Activated CD4-positive, alpha-beta memory T cell treated with anti-CD3 and anti-CD28 coated beads, Interleukin-2, amount 10 ng/mL, durations not matched to agents 7 days and 5 days (primary cell): Measurements from ENCODE around the gene FFAR3. TPM values are rescaled to one million over a fixed set of nuclear protein-coding genes. Genes with fewer than 3 reads are reported as not detected.
"Not testable (repeated sequence)": the region's sequence is repeated elsewhere in the genome, so short reads cannot be mapped to it uniquely, and the experiment has no call there.

Source experiments
- CTCF ChIA-PET: fragments of 350-600 bp; sonication (Branson Sonifier 250); formaldehyde crosslinking; loops from one replicate; lab custom pipeline; 2021; ENCODE audit warnings: antibody characterized with exemption, inconsistent platforms; lab: Charles Lee
- POLR2A ChIA-PET: fragments of 350-600 bp; sonication (Branson Sonifier 250); formaldehyde crosslinking; loops from one replicate; lab custom pipeline; 2021; ENCODE audit warnings: antibody characterized with exemption; lab: Charles Lee
- DNase-seq: peaks from one replicate; pipeline ENCODE4 v3.0.0-alpha.2; 2020
- H3K27ac Mint-ChIP-seq: one replicate; pipeline ENCODE4 v1.8.0; 2021; ENCODE audit warnings: mild to moderate bottlenecking, mixed read lengths
- H3K27me3 Mint-ChIP-seq: one replicate; pipeline ENCODE4 v1.8.0; 2021; ENCODE audit warnings: mixed read lengths
- H3K36me3 Mint-ChIP-seq: one replicate; pipeline ENCODE4 v1.8.0; 2021; ENCODE audit warnings: low read depth, mixed read lengths
- H3K4me1 Mint-ChIP-seq: one replicate; pipeline ENCODE4 v1.8.0; 2021; ENCODE audit warnings: mixed read lengths
- H3K4me3 Mint-ChIP-seq: one replicate; pipeline ENCODE4 v1.8.0; 2021; ENCODE audit warnings: mild to moderate bottlenecking, mixed read lengths
- H3K9me3 Mint-ChIP-seq: one replicate; pipeline ENCODE4 v1.8.0; 2021; ENCODE audit warnings: mixed read lengths
- total RNA-seq, 2 experiments: library from RNA; stranded (reverse); gene quantifications; one replicate each; pipeline ENCODE4 v1.2.3, GENCODE V29; 2021

FFAR3 gene
- total RNA-seq, 2 experiments from 2014 or later, result 0.63 to 0.78 TPM

DNA sequence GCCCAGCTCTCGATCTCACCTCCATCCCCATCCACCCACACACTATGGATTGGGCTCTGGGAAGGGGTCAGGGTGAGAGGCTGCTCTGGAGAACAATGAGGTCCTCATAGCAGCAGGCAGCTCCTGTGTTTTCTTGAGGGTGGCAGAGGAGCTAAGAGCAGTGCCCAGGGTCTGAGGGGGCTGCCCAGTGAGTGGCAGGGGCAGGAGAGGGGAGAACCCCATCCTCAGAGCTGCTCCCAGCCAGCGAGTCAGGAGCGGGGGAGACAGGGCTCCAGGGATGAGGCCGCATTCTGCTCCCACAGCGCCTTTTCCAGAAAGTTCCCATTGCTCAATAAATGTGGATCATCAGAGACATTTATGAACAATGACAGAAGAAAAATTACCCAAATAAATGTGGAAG, 1.8 kb downstream of the FFAR3 start:
- H3K9me3 Mint-ChIP-seq, DNase-seq, H3K36me3 Mint-ChIP-seq, H3K27ac Mint-ChIP-seq, H3K4me3 Mint-ChIP-seq, POLR2A ChIA-PET, CTCF ChIA-PET: not testable (repeated sequence)
- Mint-ChIP-seq H3K4me1 (peaks cover 13% of the 10 kb centered on the region), H3K27me3 (peaks cover 17% of the 10 kb centered on the region)

GRCh38 chr19:35360880-35361420, 2.7 kb downstream of the FFAR3 start:
- ChIA-PET POLR2A (no interaction called here), CTCF (no interaction called here)
- H3K4me3 Mint-ChIP-seq, result no peak overlapping the region
- H3K4me1 Mint-ChIP-seq, result peaks cover 12% of the 10 kb centered on the region
- DNase-seq, result no peak
- H3K36me3 Mint-ChIP-seq, result no peaks in the 10 kb centered on the region
- H3K27ac Mint-ChIP-seq, result no peak overlapping the region
- no peaks in the 10 kb centered on the region for H3K9me3 Mint-ChIP-seq
- peaks cover 19% of the 10 kb centered on the region for H3K27me3 Mint-ChIP-seq

- ChIA-PET CTCF (interaction anchor here (0.9 kb wide), 1 partner anchor 9 kb away, joined by 3 read pairs; no protein-coding TSS in a partner anchor), POLR2A (no interaction called here)
- no peak overlapping the region for H3K27ac Mint-ChIP-seq
- H3K27me3 Mint-ChIP-seq, result peaks cover 19% of the 10 kb centered on the region
- no peak for DNase-seq
- H3K4me3 Mint-ChIP-seq, result no peak overlapping the region
- H3K36me3 Mint-ChIP-seq, result no peaks in the 10 kb centered on the region
- H3K4me1 Mint-ChIP-seq, result peaks cover 9% of the 10 kb centered on the region
- no peaks in the 10 kb centered on the region for H3K9me3 Mint-ChIP-seq
Observed at GRCh38 chr19:35362261-35363000, 4.2 kb downstream of the FFAR3 start.

DNA sequence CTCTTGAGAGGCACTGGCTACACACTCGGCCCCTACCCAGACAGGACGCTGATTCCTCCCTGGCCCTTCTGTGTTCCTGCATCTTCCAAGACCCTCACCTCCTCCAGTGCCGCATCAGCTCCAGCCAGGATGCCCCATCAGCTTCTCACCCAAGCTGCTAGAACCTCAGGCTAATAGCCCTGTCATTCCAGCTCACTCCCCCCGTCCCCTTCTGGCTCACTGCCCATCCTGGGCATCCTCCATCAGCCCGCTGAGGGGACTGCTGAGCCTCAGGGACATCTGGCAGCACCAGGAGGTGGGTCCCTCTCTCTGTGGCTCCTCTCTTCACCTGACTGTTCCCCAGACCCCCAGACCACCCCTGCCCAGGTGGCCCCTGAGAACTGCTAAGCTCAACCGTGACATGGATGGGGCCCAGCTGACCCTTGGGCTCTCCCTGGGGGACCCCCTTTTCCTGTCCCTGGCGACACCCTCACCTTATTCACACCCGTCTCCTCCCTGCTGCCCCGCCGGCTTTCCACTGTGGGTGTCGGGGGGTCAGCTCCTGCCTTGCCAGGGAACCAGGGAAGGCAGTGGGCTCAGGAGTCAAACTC, 4.8 kb downstream of the FFAR3 start:
- no peaks in the 10 kb centered on the region for H3K9me3 Mint-ChIP-seq
- H3K4me1 Mint-ChIP-seq, result peaks cover 3% of the 10 kb centered on the region
- H3K4me3 Mint-ChIP-seq, result no peak overlapping the region
- POLR2A ChIA-PET, result no interaction called here
- H3K27me3 Mint-ChIP-seq, result peaks cover 25% of the 10 kb centered on the region
- H3K36me3 Mint-ChIP-seq, result no peaks in the 10 kb centered on the region
- H3K27ac Mint-ChIP-seq, result no peak overlapping the region
- no peak for DNase-seq
- CTCF ChIA-PET, result interaction anchor here (0.9 kb wide), 1 partner anchor 10 kb away, joined by 3 read pairs; no protein-coding TSS in a partner anchor

DNA sequence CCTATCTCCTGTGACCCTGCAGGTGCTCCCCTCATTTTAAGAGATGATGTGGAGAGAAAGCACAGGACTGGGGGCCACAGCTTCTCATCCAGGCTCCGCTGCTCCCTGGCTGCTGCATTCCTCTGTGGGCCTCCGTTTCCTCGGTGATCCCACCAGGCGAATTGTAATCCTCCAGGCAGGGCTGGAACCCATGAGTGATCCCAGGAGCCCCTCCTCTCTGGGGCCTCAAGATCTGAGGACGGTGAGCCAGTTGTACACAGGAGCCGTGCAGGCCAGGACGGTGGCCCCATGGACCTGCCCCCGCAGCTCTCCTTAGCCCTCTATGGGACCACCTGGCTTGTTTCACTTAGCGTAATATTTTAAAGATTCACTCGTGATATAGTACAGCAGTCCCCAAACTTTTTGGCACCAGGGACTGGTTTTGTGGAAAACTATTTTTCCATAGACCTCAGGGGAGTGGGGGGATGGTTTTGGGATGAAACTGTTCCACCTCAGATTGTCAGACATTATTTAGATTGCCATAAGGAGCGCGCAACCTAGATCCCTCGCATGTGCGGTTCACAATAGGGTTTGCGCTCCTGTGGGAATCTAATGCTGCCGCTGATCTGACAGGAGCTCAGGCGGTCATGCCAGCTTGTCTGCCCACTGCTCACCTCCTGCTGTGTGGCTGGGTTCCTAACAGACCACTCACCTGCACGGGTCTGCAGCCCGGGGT, 5.6 kb downstream of the FFAR3 start:
- Mint-ChIP-seq H3K27ac (no peak overlapping the region), H3K9me3 (no peaks in the 10 kb centered on the region), H3K4me3 (no peak overlapping the region), H3K36me3 (no peaks in the 10 kb centered on the region), H3K27me3 (peaks cover 33% of the 10 kb centered on the region), H3K4me1 (no peaks in the 10 kb centered on the region)
- no peak for DNase-seq
- CTCF ChIA-PET, result no interaction called here
- POLR2A ChIA-PET, result no interaction called here

DNA sequence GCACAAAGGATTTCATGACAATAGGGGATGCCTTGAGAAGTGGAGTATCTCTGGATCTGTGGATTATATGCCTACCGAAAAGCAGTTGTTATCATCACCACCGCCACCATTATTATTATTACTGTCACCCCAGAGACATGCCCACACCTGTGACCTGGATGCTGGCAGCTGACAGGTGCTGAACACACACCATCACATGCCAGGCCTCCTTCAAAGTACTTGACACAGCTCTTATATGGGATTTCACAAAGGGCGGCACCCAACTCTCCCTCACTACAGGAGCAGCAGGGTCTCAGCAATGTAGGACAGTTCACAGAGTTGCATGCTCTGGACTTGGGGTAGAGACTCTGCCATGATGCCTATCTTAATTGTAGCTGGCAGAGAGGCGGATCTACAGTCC, 7.0 kb downstream of the FFAR3 start:
- no peaks in the 10 kb centered on the region for H3K9me3 Mint-ChIP-seq
- ChIA-PET CTCF (interaction anchor here (0.8 kb wide), 1 partner anchor 104 kb away, joined by 3 read pairs; no protein-coding TSS in a partner anchor), POLR2A (no interaction called here)
- no peak overlapping the region for H3K27ac Mint-ChIP-seq
- DNase-seq, result no peak
- H3K36me3 Mint-ChIP-seq, result no peaks in the 10 kb centered on the region
- H3K4me1 Mint-ChIP-seq, result no peaks in the 10 kb centered on the region
- no peak overlapping the region for H3K4me3 Mint-ChIP-seq
- H3K27me3 Mint-ChIP-seq, result peaks cover 37% of the 10 kb centered on the region

DNA sequence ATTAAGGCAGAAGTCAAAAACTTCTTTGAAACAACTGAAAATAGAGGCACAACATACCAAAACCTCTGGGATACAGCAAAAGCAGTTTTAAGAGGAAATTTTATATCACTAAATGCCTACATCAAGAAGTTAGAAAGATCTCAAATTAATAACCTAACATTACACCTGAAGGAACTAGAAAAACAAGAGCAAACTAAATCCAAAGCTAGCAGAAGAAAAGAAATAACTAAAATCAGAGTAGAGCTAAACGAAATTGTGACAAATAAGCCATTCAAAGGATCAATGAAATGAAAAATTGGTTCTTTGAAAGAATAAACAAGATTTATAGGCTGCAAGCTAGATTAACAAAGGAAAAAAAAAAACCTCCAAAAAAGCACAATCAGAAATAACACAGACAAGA, 10.1 kb downstream of the FFAR3 start:
- DNase-seq, result no peak
- Mint-ChIP-seq H3K36me3 (no peaks in the 10 kb centered on the region), H3K9me3 (no peaks in the 10 kb centered on the region), H3K27me3 (peaks cover 27% of the 10 kb centered on the region), H3K4me1 (no peaks in the 10 kb centered on the region), H3K27ac (no peak overlapping the region), H3K4me3 (no peak overlapping the region)
- CTCF ChIA-PET, result no interaction called here
- POLR2A ChIA-PET, result no interaction called here

DNA sequence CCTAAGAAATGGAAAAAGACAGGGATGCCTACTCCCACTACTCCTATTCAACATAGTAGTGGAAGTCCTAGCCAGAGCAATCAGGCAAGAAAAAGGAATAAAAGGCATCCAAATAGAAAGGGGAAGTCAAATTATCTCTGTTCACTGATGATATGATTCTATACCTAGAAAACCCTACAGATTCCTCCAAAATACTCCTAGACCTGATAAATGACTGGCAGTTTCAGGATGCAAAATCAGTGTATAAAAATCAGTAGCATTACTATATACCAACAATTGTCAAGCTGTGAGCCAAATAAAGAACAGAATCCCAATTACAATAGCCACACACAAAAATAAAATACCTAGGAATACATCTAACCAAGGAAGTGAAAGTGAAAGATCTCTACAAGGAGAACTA, 11.3 kb downstream of the FFAR3 start:
- Mint-ChIP-seq H3K27me3 (peaks cover 28% of the 10 kb centered on the region), H3K36me3 (no peaks in the 10 kb centered on the region), H3K4me1 (no peaks in the 10 kb centered on the region), H3K27ac (no peak overlapping the region), H3K9me3 (no peaks in the 10 kb centered on the region), H3K4me3 (no peak overlapping the region)
- ChIA-PET CTCF (no interaction called here), POLR2A (no interaction called here)
- no peak for DNase-seq

DNA sequence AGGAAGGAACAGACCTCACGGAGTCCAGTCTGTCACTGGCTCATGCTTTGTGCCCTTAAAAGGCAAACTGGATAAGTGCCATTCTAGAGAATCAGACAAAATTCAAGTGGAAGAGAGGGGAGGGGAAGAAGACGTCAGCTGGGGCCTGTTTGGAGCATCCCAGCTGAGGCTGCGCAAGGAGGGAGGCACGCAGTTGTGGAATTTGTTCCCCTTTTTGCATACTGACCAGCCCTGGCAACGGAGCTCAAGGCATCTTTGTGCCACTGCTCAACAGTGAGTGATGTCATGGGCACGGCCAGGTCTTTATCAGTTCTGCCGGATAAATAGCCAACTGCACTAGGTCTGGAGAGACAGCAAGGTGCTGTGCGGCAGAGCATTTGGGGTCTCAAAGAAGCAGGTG, 12.5 kb downstream of the FFAR3 start, which contains the start of gene GPR42:
Gene GPR42 (plus strand): TSS at position 347 of the 400 bp plus-strand sequence. CDS start 292 bp downstream, outside the sequence.
- Mint-ChIP-seq H3K36me3 (no peaks in the 10 kb centered on the region), H3K27ac (no peak within 1 kb of the TSS), H3K9me3 (no peaks in the 10 kb centered on the region), H3K27me3 (peaks cover 29% of the 10 kb centered on the region), H3K4me3 (no peak within 1 kb of the TSS), H3K4me1 (no peaks in the 10 kb centered on the region)
- ChIA-PET CTCF (no interaction called here), POLR2A (no interaction called here)
- no peak for DNase-seq

DNA sequence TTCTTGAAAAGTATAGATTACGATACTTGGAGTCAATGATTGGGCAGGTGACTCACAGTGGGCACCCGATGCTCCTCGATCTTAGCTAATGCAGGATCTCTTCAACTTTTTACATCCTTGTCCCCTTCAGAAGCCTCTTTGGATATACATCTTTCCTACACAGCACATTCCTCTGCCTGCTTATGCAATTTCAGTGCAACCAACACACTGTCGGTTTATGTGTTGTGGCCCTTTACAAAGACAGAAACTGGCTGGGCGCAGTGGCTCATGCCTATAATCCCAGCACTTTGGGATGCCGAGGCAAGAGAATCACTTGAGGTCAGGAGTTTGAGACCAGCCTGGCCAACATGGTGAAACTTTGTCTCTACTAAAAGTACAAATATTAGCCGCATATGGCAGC, 15.2 kb downstream of the FFAR3 start:
- POLR2A ChIA-PET, result no interaction called here
- Mint-ChIP-seq H3K27me3 (peaks cover 25% of the 10 kb centered on the region), H3K4me1 (no peaks in the 10 kb centered on the region), H3K36me3 (no peaks in the 10 kb centered on the region), H3K4me3 (no peak overlapping the region), H3K9me3 (no peaks in the 10 kb centered on the region), H3K27ac (no peak overlapping the region)
- CTCF ChIA-PET, result no interaction called here
- no peak for DNase-seq

DNA sequence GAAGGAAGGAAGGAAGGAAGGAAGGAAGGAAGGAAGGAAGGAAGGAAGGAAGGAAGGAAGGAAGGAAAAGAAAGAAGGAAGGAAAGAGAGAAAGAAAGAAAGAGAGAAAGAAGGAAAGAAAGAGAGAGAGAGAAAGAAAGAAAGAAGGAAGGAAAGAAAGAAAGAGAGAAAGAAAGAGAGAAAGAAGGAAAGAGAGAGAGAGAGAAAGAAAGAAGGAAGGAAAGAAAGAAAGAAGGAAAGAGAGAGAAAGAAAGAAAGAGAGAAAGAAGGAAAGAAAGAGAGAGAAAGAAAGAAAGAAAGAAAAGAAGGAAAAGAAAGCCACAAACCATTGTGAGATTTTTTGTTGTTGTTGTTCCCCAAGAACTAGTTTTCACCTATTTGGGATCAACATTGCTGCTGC, 15.8 kb downstream of the FFAR3 start:
- H3K4me3 Mint-ChIP-seq, H3K27ac Mint-ChIP-seq, H3K4me1 Mint-ChIP-seq, DNase-seq, CTCF ChIA-PET, H3K9me3 Mint-ChIP-seq, POLR2A ChIA-PET, H3K36me3 Mint-ChIP-seq: not testable (repeated sequence)
- H3K27me3 Mint-ChIP-seq, result peaks cover 24% of the 10 kb centered on the region

DNA sequence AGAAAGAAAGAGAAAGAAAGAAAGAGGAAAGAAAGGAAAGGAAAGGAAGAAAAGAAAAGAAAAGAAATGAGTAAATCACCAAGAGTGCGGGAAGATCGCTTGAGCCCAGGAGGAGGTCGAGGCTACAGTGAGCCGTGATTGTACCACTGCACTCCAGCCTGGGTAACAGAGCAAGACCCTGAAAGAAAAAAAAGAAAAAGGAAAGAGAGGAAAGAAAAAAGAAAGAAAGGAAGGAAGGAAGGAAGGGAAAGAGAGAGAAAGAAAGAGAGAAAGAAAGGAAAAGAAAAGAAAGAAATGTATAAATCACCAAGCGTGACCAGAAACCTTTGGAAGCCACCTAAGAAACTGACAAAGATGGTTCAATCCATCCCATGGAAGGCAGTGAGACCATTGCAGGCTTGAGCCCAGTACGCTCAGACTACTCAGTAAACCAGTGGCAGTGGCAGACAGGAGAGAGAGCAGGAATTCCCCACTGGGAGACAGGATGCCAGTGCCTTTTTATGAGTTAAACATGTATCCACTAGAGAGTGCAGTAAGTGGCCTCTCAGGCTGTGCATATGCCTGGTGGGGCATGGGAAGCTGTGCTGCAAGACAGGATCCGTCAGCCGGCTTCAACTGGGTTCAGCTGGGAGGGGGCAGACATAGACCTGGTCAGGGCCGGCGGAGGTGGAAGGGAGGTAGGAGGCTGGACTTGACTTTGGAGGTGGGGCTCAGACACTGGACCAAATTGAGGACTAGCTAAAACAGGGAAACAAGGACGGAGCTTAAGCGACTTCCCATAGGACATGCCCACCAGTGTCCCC, 17.4 kb downstream of the FFAR3 start:
- Mint-ChIP-seq H3K36me3 (no peaks in the 10 kb centered on the region), H3K4me3 (no peak overlapping the region), H3K27me3 (peaks cover 30% of the 10 kb centered on the region), H3K9me3 (no peaks in the 10 kb centered on the region), H3K4me1 (no peaks in the 10 kb centered on the region), H3K27ac (no peak overlapping the region)
- CTCF ChIA-PET, result interaction anchor here (0.9 kb wide), 1 partner anchor 23 kb away, joined by 3 read pairs; no protein-coding TSS in a partner anchor
- no peak for DNase-seq
- POLR2A ChIA-PET, result no interaction called here
